SU-DHL-6 (cell line): Measurements from ENCODE around the gene FBLN5.
A peak's percentile ranks its signal among the peaks of the same experiment; 100 is the strongest.

Experiments
- H2AFZ ChIP-seq: fragments of 200-600 bp; sonication (generic); 2 replicates; pipeline ENCODE4 v1.6.1; 2014; ENCODE audit warnings: low read depth, mild to moderate bottlenecking, moderate library complexity, mixed read lengths, antibody characterized with exemption, low read length; ENCODE audit not compliant: severe bottlenecking
- H3F3A ChIP-seq: fragments of 200-600 bp; shearing (Covaris generic); 2 replicates; pipeline ENCODE4 v1.6.0; 2016; ENCODE audit warnings: antibody characterized with exemption, mild to moderate bottlenecking; ENCODE audit not compliant: insufficient read depth
- H3K27ac ChIP-seq: fragments of 200-600 bp; sonication (generic); 2 replicates; pipeline ENCODE4 v1.5.1; 2016; ENCODE audit warnings: low read depth, mild to moderate bottlenecking, low read length, moderate library complexity, mixed read lengths
- H3K27me3 ChIP-seq: fragments of 200-600 bp; sonication (generic), shearing (Covaris generic); 2 replicates; pipeline ENCODE4 v1.6.0; 2014; ENCODE audit warnings: mild to moderate bottlenecking, low read length
- H3K36me3 ChIP-seq: fragments of 200-600 bp; sonication (generic); 2 replicates; pipeline ENCODE4 v1.6.1; 2014; ENCODE audit warnings: mild to moderate bottlenecking, low read length, mixed read lengths
- H3K4me2 ChIP-seq: fragments of 300-600, 200-600 bp; shearing (Covaris generic), sonication (generic); 2 replicates; pipeline ENCODE4 v1.6.0; 2014; ENCODE audit warnings: low read length, low read depth, mild to moderate bottlenecking; ENCODE audit not compliant: poor library complexity, severe bottlenecking
- H3K4me3 ChIP-seq: fragments of 200-600 bp; sonication (generic); 2 replicates; pipeline ENCODE4 v1.5.1; 2014; ENCODE audit warnings: antibody characterized with exemption, low read length, mild to moderate bottlenecking, mixed read lengths; ENCODE audit not compliant: insufficient read depth, poor library complexity, severe bottlenecking
- H3K79me2 ChIP-seq: fragments of 200-600 bp; sonication (generic); 2 replicates; pipeline ENCODE4 v1.6.1; 2014; ENCODE audit warnings: mild to moderate bottlenecking, low read length, moderate library complexity; ENCODE audit not compliant: insufficient read depth
- H3K9ac ChIP-seq: fragments of 200-600 bp; sonication (generic); 2 replicates; pipeline ENCODE4 v1.7.0; 2014; ENCODE audit warnings: mild to moderate bottlenecking, low read length
- H3K9me2 ChIP-seq: fragments of 200-600 bp; sonication (generic); replicated peaks from 2 replicates; pipeline ENCODE4 v1.6.1; 2014; ENCODE audit warnings: low read length; ENCODE audit not compliant: insufficient read depth
- H3K9me3 ChIP-seq: fragments of 200-600 bp; sonication (generic); 2 replicates; pipeline ENCODE4 v1.6.1; 2014; ENCODE audit warnings: low read length, mixed read lengths; ENCODE audit not compliant: insufficient read depth
- H4K20me1 ChIP-seq: fragments of 200-600 bp; sonication (generic); 2 replicates; pipeline ENCODE4 v1.6.1; 2014; ENCODE audit warnings: low read depth, mild to moderate bottlenecking, antibody characterized with exemption, low read length, moderate library complexity, mixed read lengths
- EZH2phosphoT487 ChIP-seq: fragments of 200-600 bp; sonication (generic), shearing (Covaris generic); conservative IDR thresholded peaks from 2 replicates; pipeline ENCODE4 v1.6.1; 2018; ENCODE audit warnings: mild to moderate bottlenecking, antibody characterized with exemption, low read length, moderate library complexity, mixed read lengths
- TF ChIP-seq, protein P1 (sequence below): fragments of 200-600 bp; sonication (generic); IDR thresholded peaks from one replicate; pipeline ENCODE4 v1.5.1; 2017; ENCODE audit warnings: antibody characterized with exemption, mild to moderate bottlenecking, low read length, moderate library complexity; ENCODE audit not compliant: insufficient read depth, poor library complexity, severe bottlenecking

FBLN5 gene

DNA sequence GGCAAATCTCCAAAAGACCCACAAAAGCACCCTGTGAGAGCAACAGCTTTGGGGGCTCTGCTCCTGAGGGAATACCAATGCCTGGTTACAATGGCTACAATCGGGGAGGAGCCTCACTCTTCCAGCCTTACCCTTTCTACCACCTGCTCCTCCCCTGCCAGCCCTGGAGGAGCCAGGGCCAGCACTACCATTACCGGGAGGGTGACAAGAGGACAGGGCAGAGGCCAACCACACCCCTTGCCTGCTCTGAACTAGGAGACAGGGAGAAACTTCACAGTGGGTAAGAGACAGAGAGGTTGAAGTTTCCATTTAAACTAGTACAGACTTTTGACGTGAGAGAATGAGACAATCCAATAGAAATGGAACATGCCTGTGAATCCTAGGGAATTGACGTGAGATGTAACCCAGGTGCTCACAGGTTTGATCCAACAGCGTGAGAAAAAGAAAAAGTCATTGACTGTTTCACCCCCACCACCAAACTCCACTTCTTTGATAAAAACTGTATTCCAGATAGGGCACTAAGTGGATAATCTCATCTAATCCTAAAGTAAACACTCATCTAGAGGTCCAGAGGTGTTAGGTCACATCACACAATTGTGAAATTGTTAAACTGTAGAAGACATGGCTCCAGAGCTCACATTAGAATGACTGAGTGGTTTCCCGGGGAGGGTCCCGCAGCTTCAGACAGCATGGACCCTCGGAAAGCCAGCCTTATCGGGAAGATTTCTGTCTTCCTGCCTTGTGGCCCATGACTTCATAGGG, 71.8 kb downstream of the FBLN5 start:
- Histone ChIP-seq H3K79me2 (no peaks in the 10 kb centered on the region), H3K27ac (no peak overlapping the region), H3K36me3 (no peaks in the 10 kb centered on the region), H3K27me3 (no peaks in the 10 kb centered on the region), H3F3A (no peaks in the 10 kb centered on the region), H2AFZ (no peak overlapping the region), H3K9ac (no peak overlapping the region), H3K4me3 (no peak overlapping the region), H3K9me3 (no peaks in the 10 kb centered on the region), H3K9me2 (no peaks in the 10 kb centered on the region), H4K20me1 (no peaks in the 10 kb centered on the region), H3K4me2 (no peak overlapping the region)
- TF ChIP-seq, protein P1, sequence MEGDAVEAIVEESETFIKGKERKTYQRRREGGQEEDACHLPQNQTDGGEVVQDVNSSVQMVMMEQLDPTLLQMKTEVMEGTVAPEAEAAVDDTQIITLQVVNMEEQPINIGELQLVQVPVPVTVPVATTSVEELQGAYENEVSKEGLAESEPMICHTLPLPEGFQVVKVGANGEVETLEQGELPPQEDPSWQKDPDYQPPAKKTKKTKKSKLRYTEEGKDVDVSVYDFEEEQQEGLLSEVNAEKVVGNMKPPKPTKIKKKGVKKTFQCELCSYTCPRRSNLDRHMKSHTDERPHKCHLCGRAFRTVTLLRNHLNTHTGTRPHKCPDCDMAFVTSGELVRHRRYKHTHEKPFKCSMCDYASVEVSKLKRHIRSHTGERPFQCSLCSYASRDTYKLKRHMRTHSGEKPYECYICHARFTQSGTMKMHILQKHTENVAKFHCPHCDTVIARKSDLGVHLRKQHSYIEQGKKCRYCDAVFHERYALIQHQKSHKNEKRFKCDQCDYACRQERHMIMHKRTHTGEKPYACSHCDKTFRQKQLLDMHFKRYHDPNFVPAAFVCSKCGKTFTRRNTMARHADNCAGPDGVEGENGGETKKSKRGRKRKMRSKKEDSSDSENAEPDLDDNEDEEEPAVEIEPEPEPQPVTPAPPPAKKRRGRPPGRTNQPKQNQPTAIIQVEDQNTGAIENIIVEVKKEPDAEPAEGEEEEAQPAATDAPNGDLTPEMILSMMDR = no peak
- no peak for TF ChIP-seq EZH2phosphoT487

DNA sequence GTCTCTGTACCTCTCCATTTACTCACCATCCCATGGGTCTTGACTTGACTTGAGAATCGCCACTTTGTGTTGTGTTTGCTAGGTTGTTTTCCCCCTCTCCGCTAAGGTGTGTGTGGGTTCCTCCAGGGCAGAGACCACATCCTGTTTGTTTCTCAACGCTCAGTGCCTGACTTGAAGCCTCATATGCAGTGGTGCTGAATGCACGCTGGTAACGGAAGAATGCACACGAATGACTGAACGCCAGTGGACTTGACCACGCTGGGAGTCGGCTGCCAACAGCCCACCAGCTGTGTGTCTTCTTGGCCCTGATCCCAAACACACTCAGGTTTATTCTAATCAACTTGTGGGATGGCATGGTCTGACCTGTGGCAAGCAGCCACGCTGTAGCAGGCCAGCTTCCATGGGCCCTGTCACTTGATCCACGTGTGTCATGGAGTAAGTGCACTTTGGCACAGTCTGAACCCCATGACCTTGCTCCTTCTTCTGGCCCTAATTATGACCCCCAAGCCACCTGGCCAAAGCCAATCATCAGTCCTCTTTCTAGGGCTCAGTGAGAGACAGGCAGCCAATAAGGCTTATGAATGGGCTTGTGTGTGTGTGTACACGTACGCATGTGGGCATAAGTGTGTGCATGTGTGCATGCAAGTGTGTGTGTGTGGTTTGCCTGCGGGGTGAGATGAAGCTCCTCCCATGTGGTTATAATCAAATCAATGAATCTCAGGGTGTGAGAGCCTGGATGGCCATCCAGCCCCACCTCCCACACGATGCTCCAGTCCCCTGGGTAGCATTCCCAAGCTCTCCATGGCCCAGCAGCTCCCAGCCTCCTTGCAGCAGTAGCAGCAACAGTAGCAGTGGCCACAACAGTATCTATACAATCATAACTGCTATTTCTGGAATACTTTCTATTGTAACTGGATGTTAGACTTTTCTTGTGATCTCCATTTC, 73.8 kb downstream of the FBLN5 start:
- H3K79me2 ChIP-seq = no peaks in the 10 kb centered on the region
- no peak overlapping the region for H3K4me3 ChIP-seq
- H3K9ac ChIP-seq = no peak overlapping the region
- no peak for TF ChIP-seq EZH2phosphoT487
- TF ChIP-seq, protein P1 = no peak
- H3K27ac ChIP-seq = peak overlapping the region; percentile 77
- no peaks in the 10 kb centered on the region for H3K36me3 ChIP-seq
- H2AFZ ChIP-seq = no peak overlapping the region
- no peaks in the 10 kb centered on the region for H3K27me3 ChIP-seq
- H3F3A ChIP-seq = no peaks in the 10 kb centered on the region
- no peaks in the 10 kb centered on the region for H4K20me1 ChIP-seq
- no peaks in the 10 kb centered on the region for H3K9me3 ChIP-seq
- peak overlapping the region; percentile 44 for H3K4me2 ChIP-seq
- no peaks in the 10 kb centered on the region for H3K9me2 ChIP-seq

DNA sequence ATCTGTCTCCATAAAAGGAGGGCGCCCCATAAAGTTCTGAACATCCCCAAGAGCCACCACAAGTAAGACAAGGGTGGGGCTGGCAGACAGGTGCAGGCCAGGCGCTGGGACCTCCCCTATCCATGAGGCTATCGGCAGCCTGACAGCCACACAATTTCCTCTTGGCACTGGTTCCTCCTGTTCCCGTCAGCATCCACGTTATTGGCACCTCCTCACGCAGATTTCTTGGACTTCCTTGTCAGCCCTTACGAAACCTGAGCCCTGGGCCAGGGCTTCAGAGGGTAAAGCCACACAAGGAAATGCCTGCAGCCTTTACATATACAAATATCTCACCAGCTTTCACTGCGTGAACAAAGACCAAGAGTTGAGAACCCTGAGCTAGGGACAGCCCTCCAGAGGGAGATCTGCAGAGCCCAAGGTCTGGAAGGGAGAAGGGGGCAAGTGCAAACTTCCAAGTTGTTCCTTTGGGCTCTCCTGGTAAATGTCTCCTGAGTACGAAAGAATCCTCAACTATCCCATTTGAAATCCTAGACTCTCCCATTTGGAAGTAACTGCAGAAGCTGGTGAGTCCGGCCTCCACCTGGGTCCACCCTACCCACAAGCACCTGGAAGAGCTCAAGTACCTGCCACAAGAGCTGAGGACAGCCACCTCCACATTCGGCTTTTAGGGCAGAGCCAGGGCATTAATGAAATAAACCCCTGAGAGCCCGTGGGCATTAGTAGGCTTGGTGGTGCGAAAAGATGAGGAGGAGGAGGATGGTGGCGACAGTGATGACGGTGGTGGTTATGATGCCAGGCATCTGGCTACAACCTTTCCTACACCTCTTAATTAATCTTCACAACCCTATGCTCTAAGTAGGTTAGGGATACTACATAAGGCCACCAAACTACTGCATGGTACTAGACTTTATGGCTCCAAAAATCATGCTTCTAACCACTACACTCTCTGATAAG, 74.7 kb downstream of the FBLN5 start:
- H3K79me2 ChIP-seq = no peaks in the 10 kb centered on the region
- no peaks in the 10 kb centered on the region for H3K27me3 ChIP-seq
- H3K36me3 ChIP-seq = no peaks in the 10 kb centered on the region
- H3K9ac ChIP-seq = peak overlapping the region; percentile 21
- no peaks in the 10 kb centered on the region for H4K20me1 ChIP-seq
- H3K9me3 ChIP-seq = no peaks in the 10 kb centered on the region
- H3K9me2 ChIP-seq = no peaks in the 10 kb centered on the region
- H3K4me2 ChIP-seq = peak overlapping the region; percentile 44
- H3K4me3 ChIP-seq = peak overlapping the region; percentile 8
- TF ChIP-seq EZH2phosphoT487 = no peak
- TF ChIP-seq, protein P1 = no peak
- no peak overlapping the region for H2AFZ ChIP-seq
- peak overlapping the region; percentile 77 for H3K27ac ChIP-seq
- H3F3A ChIP-seq = no peaks in the 10 kb centered on the region
